ENCODE data around the gene GRM4. TPM values are rescaled to one million over a fixed set of nuclear protein-coding genes. Genes with fewer than 3 reads are reported as not detected.

Gene GRM4
- total RNA-seq, 1 experiment from 2014 or later, result 5.6 TPM

DNA sequence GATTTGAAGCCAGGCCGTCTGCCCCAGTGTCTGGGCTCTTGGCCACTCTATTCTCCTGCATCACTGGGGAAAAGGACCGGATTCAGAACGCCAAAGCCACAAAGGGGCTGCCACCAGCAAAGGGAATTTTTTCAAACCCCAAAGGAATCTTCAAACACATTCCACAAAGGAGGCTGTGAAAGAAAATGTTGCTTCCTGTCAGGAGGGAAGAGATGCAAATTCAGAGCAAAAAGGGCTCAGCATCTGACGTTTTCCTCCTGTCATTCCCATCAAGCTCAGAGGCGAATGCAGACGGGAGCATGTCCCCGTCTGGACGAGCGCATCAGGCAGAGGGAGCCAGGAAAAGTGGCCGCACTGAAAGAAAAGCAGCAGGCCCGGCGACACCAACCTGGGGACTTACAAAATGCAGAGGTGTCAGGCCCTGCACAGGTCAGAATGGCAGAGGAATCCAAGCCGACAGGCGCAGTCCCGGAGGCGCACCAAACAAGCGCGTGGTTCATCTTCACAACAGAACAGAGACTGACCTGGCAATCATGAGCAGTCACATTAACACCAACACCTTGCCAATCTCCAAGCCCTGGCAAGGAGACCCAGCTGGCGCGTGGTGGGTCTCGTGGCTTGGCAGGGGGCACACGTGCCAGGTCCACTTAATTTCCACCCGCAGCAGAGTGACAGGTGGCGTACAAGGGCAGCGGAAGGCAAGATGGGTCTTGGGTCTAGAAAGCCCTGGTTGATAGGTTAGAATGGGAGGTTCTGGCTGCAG is 62.8 kb downstream of the GRM4 start:
- TF ChIP-seq, protein P1, sequence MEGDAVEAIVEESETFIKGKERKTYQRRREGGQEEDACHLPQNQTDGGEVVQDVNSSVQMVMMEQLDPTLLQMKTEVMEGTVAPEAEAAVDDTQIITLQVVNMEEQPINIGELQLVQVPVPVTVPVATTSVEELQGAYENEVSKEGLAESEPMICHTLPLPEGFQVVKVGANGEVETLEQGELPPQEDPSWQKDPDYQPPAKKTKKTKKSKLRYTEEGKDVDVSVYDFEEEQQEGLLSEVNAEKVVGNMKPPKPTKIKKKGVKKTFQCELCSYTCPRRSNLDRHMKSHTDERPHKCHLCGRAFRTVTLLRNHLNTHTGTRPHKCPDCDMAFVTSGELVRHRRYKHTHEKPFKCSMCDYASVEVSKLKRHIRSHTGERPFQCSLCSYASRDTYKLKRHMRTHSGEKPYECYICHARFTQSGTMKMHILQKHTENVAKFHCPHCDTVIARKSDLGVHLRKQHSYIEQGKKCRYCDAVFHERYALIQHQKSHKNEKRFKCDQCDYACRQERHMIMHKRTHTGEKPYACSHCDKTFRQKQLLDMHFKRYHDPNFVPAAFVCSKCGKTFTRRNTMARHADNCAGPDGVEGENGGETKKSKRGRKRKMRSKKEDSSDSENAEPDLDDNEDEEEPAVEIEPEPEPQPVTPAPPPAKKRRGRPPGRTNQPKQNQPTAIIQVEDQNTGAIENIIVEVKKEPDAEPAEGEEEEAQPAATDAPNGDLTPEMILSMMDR (conservative IDR thresholded peaks at IDR 0.05), result no peak
- Histone ChIP-seq H3K14ac (ENCODE audit: insufficient read depth, low read length) (no peak overlapping the region; the same call in 1 of the 2 replicates), H2AFZ (ENCODE audit: low read length) (no peak overlapping the region), H4K20me1 (ENCODE audit: control insufficient read depth, insufficient read depth, insufficient read length) (no peaks in the 10 kb centered on the region), H3K18ac (ENCODE audit: insufficient read length, low read depth, low read length) (no peak overlapping the region), H3K23ac (ENCODE audit: insufficient read length, low read depth, low read length) (no peak overlapping the region), H3K79me2 (ENCODE audit: insufficient read depth, low read length) (no peaks in the 10 kb centered on the region), H3K27ac (ENCODE audit: insufficient read length, low read depth, low read length) (no peak overlapping the region), H4K91ac (ENCODE audit: insufficient read length, low read depth, low read length) (no peak overlapping the region), H3K27me3 (ENCODE audit: insufficient read depth, low read length) (no peaks in the 10 kb centered on the region), H3T11ph (ENCODE audit: low read length) (no peak overlapping the region), H2BK120ac (ENCODE audit: low read depth, low read length, poor library complexity, severe bottlenecking) (no peak overlapping the region), H4K5ac (ENCODE audit: insufficient read length, low read depth, low read length) (no peak overlapping the region), H3K23me2 (ENCODE audit: insufficient read length, low read depth, low read length, poor library complexity, severe bottlenecking) (no peaks in the 10 kb centered on the region), H3K4ac (ENCODE audit: low read depth, low read length) (no peak overlapping the region), H2AK5ac (ENCODE audit: insufficient read length, low read length) (no peak overlapping the region), H3K4me2 (ENCODE audit: insufficient read depth, insufficient read length, low read length) (no peak overlapping the region), H2BK5ac (ENCODE audit: insufficient read length, low read length) (no peak overlapping the region), H2BK20ac (ENCODE audit: low read depth, low read length, poor library complexity, severe bottlenecking) (no peak overlapping the region), H3K9ac (ENCODE audit: extremely low read depth, insufficient read length, low read length) (no peak overlapping the region), H2BK12ac (ENCODE audit: insufficient read length, low read depth, low read length) (no peak overlapping the region), H2BK15ac (ENCODE audit: low read depth, low read length) (no peak overlapping the region), H3K79me1 (ENCODE audit: insufficient read depth, low read depth, low read length, poor library complexity, severe bottlenecking) (no peaks in the 10 kb centered on the region), H4K8ac (replicated peaks; ENCODE audit: insufficient read length, low read depth, low read length) (no peak overlapping the region), H3K4me1 (ENCODE audit: insufficient read depth, low read length) (peaks cover 2% of the 10 kb centered on the region; the same call in 1 of the 2 replicates), H3K56ac (ENCODE audit: insufficient read length, low read depth, low read length) (no peak overlapping the region), H3K9me3 (ENCODE audit: control insufficient read depth, low read depth, low read length) (no peaks in the 10 kb centered on the region)
- no peaks in the 10 kb centered on the region for H3K9me3 Mint-ChIP-seq
- DNase-seq, result no peak
- H3K27ac Mint-ChIP-seq, result peak overlapping the region in 1 of 3 experiments; percentile 34; a peak in 1 of 7 replicates
- H3K4me3 Mint-ChIP-seq, result no peak overlapping the region; a peak in 1 of 5 replicates
- peaks cover 2% of the 10 kb centered on the region; the same call in 1 of the 2 replicates for H3K27me3 Mint-ChIP-seq (ENCODE audit: low read depth)
- no peaks in the 10 kb centered on the region for H3K36me3 Mint-ChIP-seq (ENCODE audit: insufficient read depth in 1 of 3, low read depth in 3 of 3)
- H3K4me1 Mint-ChIP-seq, result peaks cover 16 to 32% of the 10 kb centered on the region in 2 experiments
- WGBS (ENCODE audit: extremely low coverage, insufficient read length, low lambda C conversion rate), result no CpG with 5 or more reads among the region's 25 CpGs

Data from H9 (cell line).